Inflammatory macrophage treated with lipopolysaccharide for 4 hours (primary cell): ENCODE measurements around the gene PPFIBP2.
"Not testable (repeated sequence)": the region's sequence is repeated elsewhere in the genome, so short reads cannot be mapped to it uniquely, and the experiment has no call there.

Source experiments
- DNase-seq: peaks from one replicate; pipeline ENCODE4 v3.0.0-alpha.2; 2020

The PPFIBP2 gene

GRCh38 chr11:7639643-7640025 lies 125.8 kb downstream of the PPFIBP2 start:
- no peak for DNase-seq

GRCh38 chr11:7640816-7641215 lies 127.0 kb downstream of the PPFIBP2 start:
- no peak for DNase-seq

GRCh38 chr11:7642747-7643146 lies 128.9 kb downstream of the PPFIBP2 start:
- no peak for DNase-seq

- DNase-seq: no peak
Observed at GRCh38 chr11:7643314-7643713, 129.5 kb downstream of the PPFIBP2 start.

- DNase-seq: no peak
Observed at GRCh38 chr11:7645206-7645605, 131.4 kb downstream of the PPFIBP2 start.

- DNase-seq: no peak
Observed at GRCh38 chr11:7646866-7647265, 133.1 kb downstream of the PPFIBP2 start.

- no peak for DNase-seq
Observed at GRCh38 chr11:7648264-7648663, 134.5 kb downstream of the PPFIBP2 start.

GRCh38 chr11:7651140-7651551 lies 137.3 kb downstream of the PPFIBP2 start:
- DNase-seq: peak; percentile 35

- no peak for DNase-seq
Observed at GRCh38 chr11:7651700-7652099, 137.9 kb downstream of the PPFIBP2 start.

GRCh38 chr11:7654195-7654705 lies 140.5 kb downstream of the PPFIBP2 start:
- DNase-seq: no peak

- DNase-seq: no peak
Observed at GRCh38 chr11:7655253-7656217, 141.7 kb downstream of the PPFIBP2 start.

GRCh38 chr11:7656704-7657103 lies 142.9 kb downstream of the PPFIBP2 start:
- no peak for DNase-seq

GRCh38 chr11:7657306-7658025 lies 143.7 kb downstream of the PPFIBP2 start:
- DNase-seq: peak; percentile 47

GRCh38 chr11:7663531-7663930 lies 149.7 kb downstream of the PPFIBP2 start:
- DNase-seq: not testable (repeated sequence)

GRCh38 chr11:7664867-7665266 lies 151.1 kb downstream of the PPFIBP2 start:
- DNase-seq: no peak

GRCh38 chr11:7665473-7666291 lies 151.9 kb downstream of the PPFIBP2 start:
- DNase-seq: peak; percentile 59

GRCh38 chr11:7666292-7666866 lies 152.6 kb downstream of the PPFIBP2 start:
- no peak for DNase-seq

- no peak for DNase-seq
Observed at GRCh38 chr11:7667460-7667859, 153.7 kb downstream of the PPFIBP2 start.

GRCh38 chr11:7668464-7668863 lies 154.7 kb downstream of the PPFIBP2 start:
- no peak for DNase-seq

- no peak for DNase-seq
Observed at GRCh38 chr11:7668911-7669310, 155.1 kb downstream of the PPFIBP2 start.

GRCh38 chr11:7670641-7671040 lies 156.8 kb downstream of the PPFIBP2 start:
- DNase-seq: peak; percentile 83
